ENCODE measurements around the gene FAM222A. TPM values are rescaled to one million over a fixed set of nuclear protein-coding genes. Genes with fewer than 3 reads are reported as not detected.

FAM222A gene
- total RNA-seq, 6 experiments from 2014 or later, result 0.34 to 4.3 (median 1.2) TPM

DNA sequence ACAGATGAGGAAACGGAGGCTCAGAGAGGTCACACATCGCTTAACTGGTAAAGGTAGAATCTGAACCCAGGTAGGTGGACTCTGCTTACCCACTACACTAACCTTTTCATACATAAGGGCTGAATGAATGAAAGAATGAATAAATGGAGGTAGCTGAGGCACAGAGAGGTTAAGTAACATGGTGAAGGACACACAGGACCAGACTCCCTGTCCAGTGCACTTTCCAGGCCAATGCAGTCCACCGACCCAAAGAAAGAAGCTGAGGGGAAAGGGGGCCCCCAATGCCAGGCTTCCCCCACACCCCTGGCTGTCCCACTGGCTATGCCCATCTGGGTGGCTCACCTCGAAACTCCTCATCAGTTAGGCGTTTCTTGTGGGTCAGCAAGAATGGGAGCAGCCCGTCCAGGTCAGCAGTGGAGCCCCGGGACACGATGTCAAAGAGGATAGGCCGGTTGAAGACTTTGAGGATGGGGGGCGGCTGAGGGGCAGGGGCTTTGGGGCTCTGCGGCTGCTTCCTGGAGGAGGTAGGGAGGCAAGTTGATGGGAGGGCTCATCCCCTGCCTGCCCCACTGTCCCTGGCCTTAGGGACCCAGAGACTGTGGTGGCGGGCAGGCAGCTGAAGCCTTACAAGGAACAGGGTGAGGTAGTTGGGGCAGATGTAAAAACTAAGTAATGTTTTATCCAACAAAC is 94.5 kb downstream of the FAM222A start:
- peaks cover 0 to 17% (median 0%) of the 10 kb centered on the region in 4 donors for H3K36me3 ChIP-seq
- no peaks in the 10 kb centered on the region for H3K27me3 ChIP-seq
- ATAC-seq, result no peak
- H3K4me3 ChIP-seq, result no peak overlapping the region
- H3K4me1 ChIP-seq, result peaks cover 0 to 4% (median 0%) of the 10 kb centered on the region in 4 donors
- no peaks in the 10 kb centered on the region for H3K9me3 ChIP-seq
- no peak for DNase-seq
- intact Hi-C loops (cut with DNase I), result loop anchor here (2.0 to 5.0 kb wide), 2 partner anchors 34 to 37 kb away; no protein-coding TSS in a partner anchor
- 100% methylated on average over 1 of the region's 12 CpGs for WGBS (ENCODE audit: insufficient coverage, low coverage, low lambda C conversion rate, missing lambda C conversion rate)
- no peak overlapping the region for H3K27ac ChIP-seq
- TF ChIP-seq, protein P1, sequence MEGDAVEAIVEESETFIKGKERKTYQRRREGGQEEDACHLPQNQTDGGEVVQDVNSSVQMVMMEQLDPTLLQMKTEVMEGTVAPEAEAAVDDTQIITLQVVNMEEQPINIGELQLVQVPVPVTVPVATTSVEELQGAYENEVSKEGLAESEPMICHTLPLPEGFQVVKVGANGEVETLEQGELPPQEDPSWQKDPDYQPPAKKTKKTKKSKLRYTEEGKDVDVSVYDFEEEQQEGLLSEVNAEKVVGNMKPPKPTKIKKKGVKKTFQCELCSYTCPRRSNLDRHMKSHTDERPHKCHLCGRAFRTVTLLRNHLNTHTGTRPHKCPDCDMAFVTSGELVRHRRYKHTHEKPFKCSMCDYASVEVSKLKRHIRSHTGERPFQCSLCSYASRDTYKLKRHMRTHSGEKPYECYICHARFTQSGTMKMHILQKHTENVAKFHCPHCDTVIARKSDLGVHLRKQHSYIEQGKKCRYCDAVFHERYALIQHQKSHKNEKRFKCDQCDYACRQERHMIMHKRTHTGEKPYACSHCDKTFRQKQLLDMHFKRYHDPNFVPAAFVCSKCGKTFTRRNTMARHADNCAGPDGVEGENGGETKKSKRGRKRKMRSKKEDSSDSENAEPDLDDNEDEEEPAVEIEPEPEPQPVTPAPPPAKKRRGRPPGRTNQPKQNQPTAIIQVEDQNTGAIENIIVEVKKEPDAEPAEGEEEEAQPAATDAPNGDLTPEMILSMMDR (IDR thresholded peaks at IDR 0.05), result no peak
- TF ChIP-seq POLR2A (IDR thresholded peaks at IDR 0.05), result no peak

DNA sequence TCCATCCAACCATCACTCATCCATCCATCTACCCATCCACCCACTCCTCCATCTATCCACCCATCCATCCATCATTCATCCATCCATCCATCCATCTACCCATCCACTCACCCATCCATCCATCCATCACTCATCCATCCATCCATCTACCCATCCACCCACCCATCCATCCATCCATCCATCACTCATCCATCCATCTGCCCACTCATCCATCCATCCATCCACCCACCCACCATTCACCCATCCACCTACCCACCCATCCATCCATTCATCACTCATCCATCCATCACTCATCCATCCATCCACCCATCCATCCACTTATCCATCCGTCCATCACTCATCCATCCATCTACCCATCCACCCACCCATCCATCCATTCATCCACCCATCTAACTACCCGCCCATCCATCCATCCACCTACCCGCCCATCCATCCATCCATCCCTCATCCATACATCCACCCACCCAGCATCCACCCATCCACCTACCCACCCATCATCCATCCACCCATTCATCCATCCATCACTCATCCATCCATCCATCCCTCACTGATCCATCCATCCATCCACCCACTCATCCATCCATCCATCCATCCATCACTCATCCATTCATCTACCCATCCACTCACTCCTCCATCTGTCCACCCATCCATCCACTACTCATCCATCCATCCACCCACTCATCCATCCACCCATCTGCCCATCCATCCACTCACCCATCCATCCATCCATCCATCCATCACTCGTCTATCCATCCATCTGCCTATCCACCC is 95.4 kb downstream of the FAM222A start:
- intact Hi-C loops (cut with DNase I), result loop anchor here in 1 of 2 donors (5.0 kb wide), 1 partner anchor 33 kb away; no protein-coding TSS in a partner anchor
- ATAC-seq (no peak), DNase-seq (no peak)
- WGBS (ENCODE audit: insufficient coverage, low coverage, low lambda C conversion rate, missing lambda C conversion rate), result 81% methylated on average over 4 of the region's 4 CpGs
- TF ChIP-seq, protein P1 (IDR thresholded peaks at IDR 0.05), result no peak
- TF ChIP-seq POLR2A (IDR thresholded peaks at IDR 0.05), result no peak
- H3K4me3 ChIP-seq, result no peak overlapping the region
- H3K4me1 ChIP-seq, result peaks cover 0 to 4% (median 0%) of the 10 kb centered on the region in 4 donors
- H3K36me3 ChIP-seq, result peaks cover 0 to 17% (median 0%) of the 10 kb centered on the region in 4 donors
- no peak overlapping the region for H3K27ac ChIP-seq
- no peaks in the 10 kb centered on the region for H3K9me3 ChIP-seq
- H3K27me3 ChIP-seq, result no peaks in the 10 kb centered on the region

DNA sequence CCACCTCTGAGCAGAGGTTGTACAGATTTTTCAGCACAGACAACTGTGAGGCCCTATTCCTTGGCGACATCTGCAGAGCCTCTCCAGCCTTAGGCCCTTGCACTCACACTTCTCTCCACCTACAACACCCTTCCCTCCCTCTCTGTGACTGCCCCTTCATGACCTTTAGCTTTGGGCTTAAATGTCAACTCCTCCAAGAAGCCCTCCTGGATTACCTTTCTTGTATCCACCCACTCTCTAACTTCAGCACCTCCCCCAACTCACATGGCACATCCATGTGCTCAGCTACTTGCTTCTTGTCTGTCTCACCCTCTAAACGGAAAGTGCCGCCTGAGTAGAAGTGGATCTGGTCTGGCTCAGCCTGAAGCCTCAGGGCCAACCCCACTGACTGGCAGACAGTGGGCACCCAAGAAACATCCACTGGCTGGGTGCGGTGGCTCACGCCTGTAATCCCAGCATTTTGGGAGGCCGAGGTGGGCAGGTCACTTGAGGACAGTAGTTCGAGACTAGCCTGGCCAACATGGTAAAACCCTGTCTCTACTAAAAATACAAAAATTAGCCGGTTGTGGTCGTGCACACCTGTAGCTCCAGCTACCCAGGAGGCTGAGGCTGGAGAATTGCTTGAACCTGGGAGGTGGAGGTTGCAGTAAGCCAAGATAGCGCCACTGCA is 97.5 kb downstream of the FAM222A start:
- H3K36me3 ChIP-seq, result peaks cover 0 to 14% (median 0%) of the 10 kb centered on the region in 4 donors
- TF ChIP-seq, protein P1 (IDR thresholded peaks at IDR 0.05), result no peak
- no peak for TF ChIP-seq POLR2A (IDR thresholded peaks at IDR 0.05)
- no peak for ATAC-seq
- no peaks in the 10 kb centered on the region for H3K27me3 ChIP-seq
- DNase-seq, result no peak
- no peak overlapping the region for H3K4me3 ChIP-seq
- no peaks in the 10 kb centered on the region for H3K4me1 ChIP-seq
- intact Hi-C loops (cut with DNase I), result no loop called here
- no peaks in the 10 kb centered on the region for H3K9me3 ChIP-seq
- WGBS (ENCODE audit: insufficient coverage, low coverage, low lambda C conversion rate, missing lambda C conversion rate), result 96% methylated on average over 8 of the region's 10 CpGs
- no peak overlapping the region for H3K27ac ChIP-seq

DNA sequence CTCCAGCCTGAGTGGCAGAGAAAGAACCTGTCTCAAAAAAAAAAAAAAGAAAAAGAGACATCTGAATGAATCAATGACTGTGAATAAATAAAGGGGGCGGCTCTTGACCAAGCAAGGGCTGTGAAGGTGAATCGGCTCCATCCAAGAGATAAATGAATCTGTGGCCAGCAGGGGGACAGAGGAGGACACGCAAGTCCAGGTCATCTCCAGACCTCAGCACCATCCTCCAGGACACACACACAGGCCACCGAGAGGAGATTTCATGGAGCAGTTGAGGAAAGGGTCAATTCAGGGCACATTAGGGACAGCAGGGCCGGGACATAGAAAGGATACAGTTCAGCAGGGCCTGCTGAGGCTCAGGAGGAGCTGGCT is 98.0 kb downstream of the FAM222A start:
- intact Hi-C loops (cut with DNase I), result no loop called here
- no peaks in the 10 kb centered on the region for H3K9me3 ChIP-seq
- H3K4me3 ChIP-seq, result no peak overlapping the region
- peaks cover 0 to 14% (median 0%) of the 10 kb centered on the region in 4 donors for H3K36me3 ChIP-seq
- no peak overlapping the region for H3K27ac ChIP-seq
- DNase-seq (no peak), ATAC-seq (peak; percentile 40 to 57 (median 49))
- 74% methylated on average over 3 of the region's 5 CpGs for WGBS (ENCODE audit: insufficient coverage, low coverage, low lambda C conversion rate, missing lambda C conversion rate)
- no peaks in the 10 kb centered on the region for H3K27me3 ChIP-seq
- TF ChIP-seq POLR2A (IDR thresholded peaks at IDR 0.05), result no peak
- TF ChIP-seq, protein P1 (IDR thresholded peaks at IDR 0.05), result peak in 3 of 4 donors; percentile 6 to 16 (median 15)
- H3K4me1 ChIP-seq, result no peaks in the 10 kb centered on the region

Measured in right lobe of liver (tissue), 6 donors.